OCI-M1 (cell line): Measurements from ENCODE around the gene OR5AU1.
A peak's percentile ranks its signal among the peaks of the same experiment; 100 is the strongest.

Experiments
- DNase-seq: peaks from one replicate; lab custom pipeline; 2025; lab: John Stamatoyannopoulos, UW

OR5AU1 gene

GRCh38 chr14:21155963-21156362, at the start of gene OR5AU1:
Gene OR5AU1 (minus strand): TSS chr14:21156063. CDS start chr14:21155872, 191 bp downstream.
- DNase-seq = no peak

- DNase-seq = peak; percentile 24
These were observed 49.3 kb upstream of the OR5AU1 start for GRCh38 chr14:21205026-21205677.

- no peak for DNase-seq
These were observed 48.5 kb upstream of the OR5AU1 start for GRCh38 chr14:21204167-21205025.

- DNase-seq = no peak
These were observed 47.8 kb upstream of the OR5AU1 start for GRCh38 chr14:21203470-21204166.

DNA sequence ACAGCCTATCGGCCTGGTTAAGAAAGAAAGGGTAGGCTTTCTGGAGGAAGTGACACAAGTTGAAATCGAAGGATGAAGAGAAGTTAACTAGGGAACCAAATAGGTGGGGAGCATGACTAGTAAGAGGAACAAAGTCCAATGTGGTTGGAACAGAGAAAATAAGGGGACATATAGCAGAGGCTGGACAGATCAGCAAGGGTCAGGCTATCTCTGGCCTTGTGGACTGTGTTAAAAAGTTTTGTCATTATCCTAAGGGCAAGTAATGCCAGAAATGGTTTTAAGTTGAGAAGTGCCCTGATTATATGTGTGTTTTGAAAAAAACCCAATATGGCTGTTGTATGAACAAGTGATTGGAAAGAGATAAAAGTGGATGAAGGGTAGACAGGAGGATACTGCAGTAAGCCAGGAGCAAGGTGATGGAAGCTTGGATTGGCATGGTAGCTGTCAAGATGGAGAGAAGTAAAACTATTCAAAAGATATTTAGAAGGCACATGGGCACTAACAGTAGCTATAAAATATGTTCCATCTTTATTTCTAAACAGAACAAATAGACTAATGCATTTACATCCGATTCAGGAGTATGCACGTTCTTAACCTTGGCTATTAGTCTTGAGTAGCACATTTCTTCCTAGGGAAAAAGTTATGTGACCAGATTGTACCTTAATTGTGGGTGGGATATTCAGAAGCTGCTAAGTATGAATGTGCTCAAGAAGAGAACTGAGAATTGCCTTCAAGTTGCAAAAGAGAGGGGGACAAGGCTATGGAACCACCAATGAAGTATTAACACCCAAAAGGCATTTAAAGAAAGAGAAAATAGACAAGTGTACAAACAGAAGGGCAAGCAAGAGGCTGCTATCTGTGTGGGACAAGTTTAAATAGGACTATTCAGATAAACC, 46.8 kb upstream of the OR5AU1 start:
- no peak for DNase-seq

- DNase-seq = no peak
These were observed 46.0 kb upstream of the OR5AU1 start for GRCh38 chr14:21201732-21202462.

DNA sequence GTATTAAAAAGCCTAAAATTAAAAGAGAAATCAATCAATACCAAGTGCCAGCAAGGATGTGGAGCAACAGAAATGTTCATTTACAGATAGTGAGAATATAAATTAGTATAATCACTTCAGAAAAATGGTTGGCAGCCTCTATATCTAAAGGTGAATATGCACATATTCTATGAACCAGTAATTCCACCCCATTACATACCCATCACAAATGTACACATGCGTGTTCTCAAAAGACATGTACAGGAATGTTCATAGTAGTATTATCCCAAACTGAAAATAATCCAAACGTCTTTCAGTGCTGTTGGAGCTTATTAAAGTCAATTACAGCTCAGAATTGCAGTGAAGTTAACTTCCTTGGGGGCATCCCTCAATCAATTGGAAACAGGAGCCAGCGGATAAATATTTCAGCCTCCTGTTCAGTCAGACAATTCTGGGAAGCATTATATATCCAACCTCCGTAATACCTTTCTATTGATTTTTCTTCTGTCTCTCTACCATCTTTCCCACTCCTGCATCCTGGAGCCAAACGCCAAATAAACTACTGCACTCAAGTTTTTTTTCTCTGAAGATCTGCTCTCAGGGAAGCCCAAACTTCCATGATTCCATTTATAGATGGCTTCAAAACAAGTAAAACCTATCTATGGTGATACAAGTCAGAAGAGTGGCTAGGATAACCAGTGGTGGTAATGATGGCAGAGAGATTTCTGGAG, 45.0 kb upstream of the OR5AU1 start:
- DNase-seq = no peak

DNA sequence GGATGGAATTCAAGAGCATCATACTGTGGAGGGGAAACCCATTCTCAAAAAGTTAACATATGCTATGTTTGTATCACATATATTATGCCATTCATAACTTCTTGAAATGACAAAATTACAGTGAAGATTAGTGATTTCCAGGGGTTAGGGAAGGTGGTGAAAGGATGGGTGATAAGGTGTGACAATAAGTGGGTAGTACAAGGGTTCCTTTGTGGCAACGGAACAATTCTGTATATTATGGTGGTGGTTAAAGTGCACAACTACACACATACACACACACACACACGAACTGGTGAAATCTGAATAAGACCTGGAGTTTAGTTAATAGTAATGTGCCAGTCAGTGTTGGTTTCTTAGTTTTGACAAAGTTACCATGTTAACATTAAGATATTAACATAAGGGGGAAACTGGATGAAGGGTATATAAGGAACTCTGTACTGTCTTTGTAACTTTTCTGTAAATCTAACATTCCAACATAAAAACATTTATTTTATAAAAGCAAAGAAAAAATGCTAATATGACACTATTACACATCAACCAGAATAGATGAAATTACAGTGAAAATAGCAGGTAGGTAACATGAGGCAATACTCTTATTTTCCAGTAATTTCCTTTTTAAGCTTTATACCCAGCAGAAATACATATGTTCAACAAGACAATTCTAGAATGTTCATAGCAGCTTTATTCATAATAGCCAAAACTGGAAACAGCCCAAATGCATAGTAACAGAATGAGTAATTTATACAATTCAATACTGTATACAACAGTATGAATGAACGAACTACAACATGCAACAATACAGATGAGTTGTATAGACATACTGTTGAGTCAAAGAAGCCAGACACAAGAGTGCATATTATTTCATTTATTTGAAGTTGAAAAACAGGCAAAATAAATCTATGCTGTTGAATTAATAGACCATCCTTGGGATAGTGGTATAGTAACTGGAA, 44.0 kb upstream of the OR5AU1 start:
- DNase-seq = no peak

DNA sequence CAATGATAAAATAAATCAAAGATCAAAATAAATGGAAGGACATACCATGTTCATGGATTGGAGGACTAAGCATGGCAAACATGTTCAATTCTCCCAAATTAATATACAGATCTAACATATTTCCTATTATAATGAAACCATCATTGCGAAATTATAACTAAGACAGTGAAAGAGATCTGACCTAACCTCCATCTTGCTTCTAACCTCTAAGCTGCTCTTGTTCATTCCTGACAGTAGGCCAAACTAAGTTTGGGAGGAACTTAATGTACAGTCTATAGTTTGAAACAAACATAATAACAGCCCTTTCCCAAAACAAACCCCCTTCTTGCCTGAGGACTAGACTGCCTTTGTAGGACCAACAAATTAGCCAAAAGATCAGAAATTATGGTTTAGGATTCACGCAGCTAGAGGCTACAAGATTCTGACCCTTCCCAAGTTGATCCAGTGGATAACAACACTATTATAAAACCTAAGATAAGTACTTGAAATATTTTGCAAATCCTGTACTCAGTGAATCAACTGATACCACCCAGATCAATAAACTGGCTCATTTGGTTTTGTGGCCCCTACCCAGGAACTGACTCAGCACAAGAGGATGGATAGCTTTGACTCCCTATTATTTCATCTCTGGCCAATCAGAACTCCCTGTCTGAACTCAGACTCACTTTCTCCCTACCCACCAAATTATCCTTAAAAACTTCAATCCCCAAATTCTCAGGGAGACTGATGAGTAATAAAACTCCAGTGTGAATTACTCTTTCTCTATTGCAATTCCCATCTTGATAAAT, 41.7 kb upstream of the OR5AU1 start:
- no peak for DNase-seq

- DNase-seq = no peak
These were observed 38.7 kb upstream of the OR5AU1 start for GRCh38 chr14:21194597-21194996.

DNA sequence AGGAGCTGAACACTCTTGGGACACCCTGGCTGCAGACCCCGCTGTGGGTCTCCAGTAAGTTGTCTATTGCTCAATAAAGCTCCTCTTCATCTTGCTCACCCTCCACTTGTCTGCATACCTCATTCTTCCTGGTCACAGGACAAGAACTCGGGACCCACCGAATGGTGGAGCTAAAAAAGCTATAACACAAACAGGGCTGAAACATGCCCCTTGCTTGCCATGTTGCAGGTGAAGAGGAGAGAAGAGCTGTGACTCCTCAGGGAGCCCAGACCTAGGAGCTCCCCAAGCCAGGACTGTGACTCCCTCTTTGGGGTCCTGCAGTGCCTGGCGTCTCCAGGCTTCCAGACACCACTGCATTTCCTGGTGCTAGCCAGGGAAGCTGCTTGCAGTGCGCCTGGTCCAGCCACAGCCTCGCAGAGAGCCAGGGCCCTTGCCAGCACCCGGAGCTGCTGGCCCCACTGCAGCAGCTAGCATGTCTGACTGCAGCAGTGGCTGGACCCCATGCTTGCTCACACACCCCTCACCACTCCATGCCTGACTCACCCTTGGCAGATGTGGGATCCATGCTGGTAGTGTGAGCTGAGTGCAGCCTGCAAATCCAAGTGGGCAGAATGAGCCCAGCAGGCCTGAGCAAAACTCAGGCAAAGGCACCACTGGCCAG, 37.1 kb upstream of the OR5AU1 start:
- DNase-seq = no peak

DNA sequence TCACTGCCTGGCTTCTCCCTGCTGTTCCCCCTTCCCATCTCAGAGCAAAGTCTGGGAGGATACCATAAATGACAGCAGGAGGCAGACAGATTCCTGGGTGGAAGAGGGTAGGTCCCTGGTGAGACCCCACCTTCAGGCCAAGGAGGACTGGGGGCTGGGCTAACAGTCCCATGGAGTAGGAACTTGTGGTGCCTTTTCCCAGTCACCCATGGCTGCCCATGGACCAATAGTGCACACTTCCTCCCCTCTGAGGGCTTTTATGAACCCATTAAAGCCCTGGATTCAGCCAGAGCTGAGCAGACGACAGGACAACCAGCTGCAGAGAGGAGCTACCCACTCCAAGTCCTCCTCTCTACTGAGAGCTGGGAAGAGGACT, 36.6 kb upstream of the OR5AU1 start:
- DNase-seq = no peak

- DNase-seq = peak; percentile 71
These were observed 36.1 kb upstream of the OR5AU1 start for GRCh38 chr14:21191809-21192446.

DNA sequence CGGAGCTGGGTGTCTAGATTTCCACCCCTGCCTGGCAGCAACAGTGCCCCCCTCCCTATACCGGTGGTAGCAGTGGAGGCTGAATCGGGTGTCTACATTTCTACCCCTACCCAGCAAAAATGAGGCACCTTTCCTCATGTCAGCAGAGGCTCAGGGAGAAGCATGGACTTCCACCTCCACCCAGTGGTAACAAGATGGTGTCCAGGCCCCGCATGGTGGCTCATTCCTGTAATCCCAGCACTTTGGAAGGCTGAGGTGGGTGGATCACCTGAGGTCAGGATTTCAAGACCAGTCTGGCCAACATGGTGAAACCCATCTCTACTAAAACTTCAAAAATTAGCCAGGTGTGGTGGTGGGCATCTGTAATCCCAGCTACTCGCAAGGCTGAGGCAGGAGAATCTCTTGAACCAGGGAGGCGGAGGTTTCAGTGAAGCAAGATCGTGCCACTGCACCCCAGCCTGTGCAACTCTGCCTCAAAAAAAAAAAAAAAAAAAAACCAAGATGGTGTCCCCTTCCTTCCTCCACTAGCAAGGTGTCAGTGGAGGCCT, 35.5 kb upstream of the OR5AU1 start:
- no peak for DNase-seq

DNA sequence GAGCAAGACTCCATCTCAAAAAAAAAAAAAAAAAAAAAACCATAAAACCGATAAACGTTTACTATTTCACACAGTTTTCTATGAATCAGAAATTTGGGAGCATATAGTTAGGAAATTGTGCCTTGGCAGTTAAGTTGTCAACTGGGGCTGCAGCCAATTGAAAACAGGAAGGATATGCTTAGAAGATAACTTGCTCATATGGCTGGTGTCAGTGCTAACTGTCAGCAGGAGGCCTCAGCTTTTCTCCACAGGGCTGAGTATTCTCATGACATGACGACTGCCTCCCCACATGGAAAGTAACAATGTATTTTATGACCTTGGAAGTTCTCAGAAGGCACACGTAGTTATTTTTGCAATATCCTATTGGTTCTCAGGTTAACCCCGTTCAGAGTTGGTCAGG, 29.6 kb upstream of the OR5AU1 start:
- DNase-seq = peak; percentile 19

DNA sequence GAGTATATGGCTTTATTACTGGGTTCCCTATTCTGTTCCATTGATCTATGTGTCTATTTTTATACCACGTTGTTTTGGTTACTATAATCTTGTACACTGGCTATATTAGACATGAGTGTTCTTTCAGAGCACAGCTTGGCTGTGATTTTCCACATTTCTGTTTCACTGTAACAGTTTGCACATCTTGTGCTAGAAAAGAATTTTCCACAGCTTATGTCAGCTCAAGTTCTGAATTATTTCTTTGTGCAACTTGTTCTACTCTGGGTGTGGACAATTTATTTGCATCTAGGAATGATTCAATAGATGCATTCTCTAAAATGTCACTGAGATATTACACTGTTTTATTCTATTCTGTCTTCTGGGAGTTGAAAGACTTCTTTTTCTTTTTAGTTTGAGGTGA, 28.4 kb upstream of the OR5AU1 start:
- no peak for DNase-seq

GRCh38 chr14:21182166-21182565, 26.3 kb upstream of the OR5AU1 start:
- no peak for DNase-seq
